Measurements from ENCODE around the gene PCBP3. TPM values are rescaled to one million over a fixed set of nuclear protein-coding genes. Genes with fewer than 3 reads are reported as not detected.

Gene PCBP3
- total RNA-seq, 1 donor from 2014 or later, result 4.6 TPM

- no peak within 1 kb of the TSS for H3K27ac Mint-ChIP-seq
- Histone ChIP-seq H3K27me3 (peaks cover 61% of the 10 kb centered on the region), H3K4me1 (no peaks in the 10 kb centered on the region), H3K4me3 (peak within 1 kb of the TSS; percentile 65), H2AFZ (replicated peaks) (peak within 1 kb of the TSS; percentile 82), H3F3A (ENCODE audit: low read depth) (peaks cover 24% of the 10 kb centered on the region), H3K4me2 (peak within 1 kb of the TSS; percentile 99), H3K36me3 (no peaks in the 10 kb centered on the region), H3K9me3 (ENCODE audit: low read depth) (no peaks in the 10 kb centered on the region), H4K20me1 (ENCODE audit: low read depth) (no peaks in the 10 kb centered on the region), H3K27ac (no peak within 1 kb of the TSS), H3K79me2 (ENCODE audit: low read depth) (no peaks in the 10 kb centered on the region), H3K9ac (peak within 1 kb of the TSS; percentile 29)
- peaks cover 3% of the 10 kb centered on the region for H3K27me3 Mint-ChIP-seq (ENCODE audit: insufficient read depth, low read depth)
- H3K9me3 Mint-ChIP-seq, result no peaks in the 10 kb centered on the region
- peak; percentile 48 for TF ChIP-seq EZH2 (IDR thresholded peaks at IDR 0.05)
- TF ChIP-seq EZH2phosphoT487 (IDR thresholded peaks at IDR 0.05), result no peak
- peak; percentile 91 for DNase-seq (ENCODE audit: low spot score)
- H3K4me3 Mint-ChIP-seq, result peak within 1 kb of the TSS; percentile 84
- peaks cover 9% of the 10 kb centered on the region for H3K36me3 Mint-ChIP-seq
- peaks cover 12% of the 10 kb centered on the region for H3K4me1 Mint-ChIP-seq
These were observed 337.9 kb downstream of the PCBP3 start, which contains the start of gene COL6A1 for GRCh38 chr21:45981151-45982091. Gene COL6A1 (plus strand): TSS chr21:45981770. CDS start chr21:45981851, 81 bp downstream.

GRCh38 chr21:45982092-45982757 is 338.7 kb downstream of the PCBP3 start:
- peak overlapping the region; percentile 29 for H3K9ac ChIP-seq
- peaks cover 24% of the 10 kb centered on the region for H3F3A ChIP-seq (ENCODE audit: low read depth)
- peak; percentile 60 for DNase-seq (ENCODE audit: low spot score)
- H3K4me3 ChIP-seq, result peak overlapping the region; percentile 65
- Mint-ChIP-seq H3K4me3 (peak overlapping the region; percentile 84), H3K4me1 (peaks cover 10% of the 10 kb centered on the region), H3K36me3 (peaks cover 11% of the 10 kb centered on the region), H3K9me3 (no peaks in the 10 kb centered on the region), H3K27ac (no peak overlapping the region), H3K27me3 (ENCODE audit: insufficient read depth, low read depth) (peaks cover 3% of the 10 kb centered on the region)
- no peaks in the 10 kb centered on the region for H3K4me1 ChIP-seq
- no peaks in the 10 kb centered on the region for H3K9me3 ChIP-seq (ENCODE audit: low read depth)
- H2AFZ ChIP-seq (replicated peaks), result peak overlapping the region; percentile 38
- no peaks in the 10 kb centered on the region for H4K20me1 ChIP-seq (ENCODE audit: low read depth)
- H3K27ac ChIP-seq, result no peak overlapping the region
- peaks cover 53% of the 10 kb centered on the region for H3K27me3 ChIP-seq
- H3K36me3 ChIP-seq, result no peaks in the 10 kb centered on the region
- no peaks in the 10 kb centered on the region for H3K79me2 ChIP-seq (ENCODE audit: low read depth)
- H3K4me2 ChIP-seq, result peak overlapping the region; percentile 99
- TF ChIP-seq EZH2phosphoT487 (IDR thresholded peaks at IDR 0.05) (no peak), EZH2 (IDR thresholded peaks at IDR 0.05) (peak; percentile 67)
- TF ChIP-seq, protein P1, sequence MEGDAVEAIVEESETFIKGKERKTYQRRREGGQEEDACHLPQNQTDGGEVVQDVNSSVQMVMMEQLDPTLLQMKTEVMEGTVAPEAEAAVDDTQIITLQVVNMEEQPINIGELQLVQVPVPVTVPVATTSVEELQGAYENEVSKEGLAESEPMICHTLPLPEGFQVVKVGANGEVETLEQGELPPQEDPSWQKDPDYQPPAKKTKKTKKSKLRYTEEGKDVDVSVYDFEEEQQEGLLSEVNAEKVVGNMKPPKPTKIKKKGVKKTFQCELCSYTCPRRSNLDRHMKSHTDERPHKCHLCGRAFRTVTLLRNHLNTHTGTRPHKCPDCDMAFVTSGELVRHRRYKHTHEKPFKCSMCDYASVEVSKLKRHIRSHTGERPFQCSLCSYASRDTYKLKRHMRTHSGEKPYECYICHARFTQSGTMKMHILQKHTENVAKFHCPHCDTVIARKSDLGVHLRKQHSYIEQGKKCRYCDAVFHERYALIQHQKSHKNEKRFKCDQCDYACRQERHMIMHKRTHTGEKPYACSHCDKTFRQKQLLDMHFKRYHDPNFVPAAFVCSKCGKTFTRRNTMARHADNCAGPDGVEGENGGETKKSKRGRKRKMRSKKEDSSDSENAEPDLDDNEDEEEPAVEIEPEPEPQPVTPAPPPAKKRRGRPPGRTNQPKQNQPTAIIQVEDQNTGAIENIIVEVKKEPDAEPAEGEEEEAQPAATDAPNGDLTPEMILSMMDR (IDR thresholded peaks at IDR 0.05), result no peak

DNA sequence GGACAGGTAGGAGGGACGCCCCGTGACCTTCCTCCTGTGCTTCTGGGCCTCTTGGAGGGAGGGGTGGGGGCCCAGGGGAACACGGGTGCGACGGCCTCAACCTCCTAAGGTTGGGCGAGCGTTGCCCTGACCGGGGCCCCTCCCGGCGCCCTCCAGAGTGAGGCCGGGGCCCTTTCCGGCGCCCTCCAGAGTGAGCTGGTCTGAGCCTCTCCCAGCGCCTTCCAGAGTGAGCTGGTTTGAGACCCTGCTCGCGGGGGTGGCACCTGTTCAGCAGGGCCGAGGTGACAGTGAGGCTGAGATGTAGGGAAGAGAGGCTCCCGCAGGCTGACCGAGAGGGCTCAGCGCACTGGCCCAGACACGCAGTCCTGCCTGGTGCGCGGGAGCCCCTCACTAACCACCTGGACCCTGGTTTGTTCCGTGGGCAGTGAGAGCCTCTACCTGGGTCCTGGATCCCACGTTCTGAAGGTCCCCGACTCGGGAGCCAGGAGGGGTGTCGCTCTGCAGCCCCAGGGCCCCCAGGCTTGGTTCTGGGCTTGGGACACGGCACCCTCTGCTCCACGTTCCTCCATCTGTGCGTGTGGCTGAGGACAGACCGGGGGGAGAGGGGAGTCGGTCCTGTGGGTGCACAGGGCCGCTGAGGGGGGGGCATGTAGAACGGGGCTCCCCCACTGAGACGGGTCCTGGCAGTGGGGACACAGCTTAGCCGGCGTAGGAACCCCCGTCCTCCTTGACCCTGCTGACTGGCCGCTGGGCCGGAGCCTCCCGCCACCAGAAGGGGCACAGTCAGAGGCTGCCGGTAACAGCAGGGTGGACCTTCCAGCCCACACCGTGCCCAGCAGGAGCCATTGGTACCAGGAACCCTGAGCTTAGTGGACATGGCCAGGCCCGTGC is 339.5 kb downstream of the PCBP3 start:
- Histone ChIP-seq H3K4me1 (no peaks in the 10 kb centered on the region), H3K36me3 (no peaks in the 10 kb centered on the region), H3K4me2 (peak overlapping the region; percentile 99), H3K27ac (no peak overlapping the region), H4K20me1 (ENCODE audit: low read depth) (no peaks in the 10 kb centered on the region), H2AFZ (replicated peaks) (no peak overlapping the region), H3F3A (ENCODE audit: low read depth) (peaks cover 24% of the 10 kb centered on the region), H3K9ac (no peak overlapping the region), H3K4me3 (peak overlapping the region; percentile 65), H3K27me3 (peaks cover 50% of the 10 kb centered on the region), H3K9me3 (ENCODE audit: low read depth) (no peaks in the 10 kb centered on the region), H3K79me2 (ENCODE audit: low read depth) (no peaks in the 10 kb centered on the region)
- Mint-ChIP-seq H3K4me3 (peak overlapping the region; percentile 84), H3K4me1 (peaks cover 10% of the 10 kb centered on the region), H3K27me3 (ENCODE audit: insufficient read depth, low read depth) (peaks cover 3% of the 10 kb centered on the region), H3K9me3 (no peaks in the 10 kb centered on the region), H3K27ac (no peak overlapping the region), H3K36me3 (peaks cover 11% of the 10 kb centered on the region)
- TF ChIP-seq EZH2phosphoT487 (IDR thresholded peaks at IDR 0.05) (no peak), EZH2 (IDR thresholded peaks at IDR 0.05) (no peak)
- TF ChIP-seq, protein P1 (IDR thresholded peaks at IDR 0.05), result no peak
- DNase-seq (ENCODE audit: low spot score), result peak; percentile 37
